Left ventricle myocardium inferior (tissue), 1 donor: Measurements from ENCODE around the gene KCTD16. TPM values are rescaled to one million over a fixed set of nuclear protein-coding genes. Genes with fewer than 3 reads are reported as not detected.

Experiments
- DNase-seq: peaks from one replicate; pipeline ENCODE4 v3.0.0-alpha.2; 2020
- H3K27ac ChIP-seq: fragments of 200-600 bp; replicated peaks from 2 replicates; pipeline ENCODE4 v1.8.0; 2021
- H3K27me3 ChIP-seq: fragments of 200-600 bp; 2 replicates; pipeline ENCODE4 v1.8.0; 2021; ENCODE audit warnings: low read depth
- H3K36me3 ChIP-seq: fragments of 200-600 bp; 2 replicates; pipeline ENCODE4 v1.8.0; 2021
- H3K4me1 ChIP-seq: fragments of 200-600 bp; 2 replicates; pipeline ENCODE4 v1.8.0; 2021
- H3K4me3 ChIP-seq: fragments of 200-600 bp; 2 replicates; pipeline ENCODE4 v1.8.0; 2021; ENCODE audit warnings: mild to moderate bottlenecking, moderate library complexity
- H3K9me3 ChIP-seq: fragments of 200-600 bp; replicated peaks from 2 replicates; pipeline ENCODE4 v1.8.0; 2021
- CTCF ChIP-seq: fragments of 200-600 bp; IDR thresholded peaks from 2 replicates; pipeline ENCODE4 v1.8.0; 2021; ENCODE audit warnings: antibody characterized with exemption, mild to moderate bottlenecking, borderline replicate concordance
- intact Hi-C: fragments of 100-400 bp; cut with micrococcal nuclease; formaldehyde crosslinking; loops from one replicate; pipeline ENCODE4 v1.11.0; 2022
- total RNA-seq: library from RNA; stranded (reverse); fragmentation: NEBNext Ultra II Directional; extraction: Animal tissue kit (Norgen Biotek cat#: 25700); gene quantifications from one replicate; pipeline ENCODE4 v1.2.1, GENCODE V29; 2021
- donor health status: DM: no; HTN: yes; CAD: no; lungs with severe emphysema.

The KCTD16 gene
- total RNA-seq, 1 donor from 2014 or later, result 0.08 TPM

- Histone ChIP-seq H3K27me3 (no peaks in the 10 kb centered on the region), H3K4me1 (no peaks in the 10 kb centered on the region), H3K27ac (no peak overlapping the region), H3K36me3 (no peaks in the 10 kb centered on the region), H3K4me3 (no peak overlapping the region), H3K9me3 (no peaks in the 10 kb centered on the region)
- no peak for TF ChIP-seq CTCF
- DNase-seq, result no peak
- intact Hi-C loops, result no loop called here
These were observed 258.7 kb downstream of the KCTD16 start for GRCh38 chr5:144429405-144429804.

GRCh38 chr5:144429905-144430304 lies 259.2 kb downstream of the KCTD16 start:
- TF ChIP-seq CTCF, result no peak
- Histone ChIP-seq H3K27me3 (no peaks in the 10 kb centered on the region), H3K36me3 (no peaks in the 10 kb centered on the region), H3K27ac (no peak overlapping the region), H3K9me3 (no peaks in the 10 kb centered on the region), H3K4me3 (no peak overlapping the region), H3K4me1 (no peaks in the 10 kb centered on the region)
- intact Hi-C loops, result no loop called here
- DNase-seq, result no peak

- Histone ChIP-seq H3K27ac (no peak overlapping the region), H3K4me3 (no peak overlapping the region), H3K36me3 (no peaks in the 10 kb centered on the region), H3K4me1 (no peaks in the 10 kb centered on the region), H3K9me3 (no peaks in the 10 kb centered on the region), H3K27me3 (no peaks in the 10 kb centered on the region)
- no peak for DNase-seq
- no peak for TF ChIP-seq CTCF
- intact Hi-C loops, result no loop called here
These were observed 262.6 kb downstream of the KCTD16 start for GRCh38 chr5:144433140-144433822.

GRCh38 chr5:144433893-144434292 lies 263.2 kb downstream of the KCTD16 start:
- Histone ChIP-seq H3K36me3 (no peaks in the 10 kb centered on the region), H3K27ac (no peak overlapping the region), H3K27me3 (no peaks in the 10 kb centered on the region), H3K4me3 (no peak overlapping the region), H3K4me1 (no peaks in the 10 kb centered on the region), H3K9me3 (no peaks in the 10 kb centered on the region)
- no peak for DNase-seq
- no peak for TF ChIP-seq CTCF
- intact Hi-C loops, result no loop called here

GRCh38 chr5:144436007-144436406 lies 265.3 kb downstream of the KCTD16 start:
- Histone ChIP-seq H3K27me3 (no peaks in the 10 kb centered on the region), H3K4me3 (no peak overlapping the region), H3K27ac (no peak overlapping the region), H3K9me3 (peaks cover 11% of the 10 kb centered on the region), H3K36me3 (no peaks in the 10 kb centered on the region), H3K4me1 (no peaks in the 10 kb centered on the region)
- TF ChIP-seq CTCF, result no peak
- intact Hi-C loops, result no loop called here
- DNase-seq, result no peak
